Hematopoietic multipotent progenitor cell treated with erythropoietin and hydrocortisone succinate and interleukin-3 and kit ligand, for 4 days (in vitro differentiated cells): ENCODE results near the gene MAPK10.
A peak's percentile ranks its signal among the peaks of the same experiment; 100 is the strongest.

Experiments
- DNase-seq: peaks from one replicate; pipeline ENCODE4 v3.0.0-alpha.2; 2015

Gene MAPK10

DNA sequence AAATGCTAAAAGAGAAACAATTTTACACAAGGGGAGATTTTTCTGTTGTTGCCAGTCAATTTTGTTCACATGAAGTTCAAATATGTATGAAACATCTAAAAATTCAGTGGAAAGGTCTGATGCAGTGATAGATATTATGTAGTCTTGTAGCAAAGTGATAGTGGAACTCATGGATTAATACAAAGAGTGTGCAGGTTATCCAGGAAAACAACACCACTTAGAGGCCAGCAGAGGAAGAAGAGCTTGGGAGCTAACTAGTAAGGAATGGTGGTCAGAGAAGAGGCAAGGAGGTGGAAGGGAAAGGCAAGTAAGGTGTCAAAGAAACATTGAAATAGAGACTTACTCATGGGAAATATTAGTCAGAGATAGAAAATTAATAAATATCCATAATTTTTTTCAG is 395.6 kb downstream of the MAPK10 start:
- DNase-seq: no peak

DNA sequence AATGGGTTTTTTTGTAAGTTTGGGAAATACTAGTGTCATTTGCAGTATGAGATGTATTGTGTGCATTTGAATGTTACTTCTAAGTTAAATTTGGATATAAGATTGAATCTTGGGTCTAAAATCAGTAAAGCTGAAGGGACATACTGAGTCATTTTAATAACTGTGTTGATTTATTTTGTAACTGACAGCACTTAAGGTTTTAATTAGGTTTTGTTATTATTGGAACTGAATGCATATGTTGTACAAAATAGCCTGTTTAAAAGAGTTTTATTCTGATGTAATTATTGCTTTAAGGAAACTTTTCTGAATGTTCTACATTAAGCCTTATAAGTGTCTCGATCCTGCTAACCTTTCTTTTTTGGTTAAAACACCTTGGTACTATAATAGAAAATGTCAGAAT is 396.6 kb downstream of the MAPK10 start:
- no peak for DNase-seq

DNA sequence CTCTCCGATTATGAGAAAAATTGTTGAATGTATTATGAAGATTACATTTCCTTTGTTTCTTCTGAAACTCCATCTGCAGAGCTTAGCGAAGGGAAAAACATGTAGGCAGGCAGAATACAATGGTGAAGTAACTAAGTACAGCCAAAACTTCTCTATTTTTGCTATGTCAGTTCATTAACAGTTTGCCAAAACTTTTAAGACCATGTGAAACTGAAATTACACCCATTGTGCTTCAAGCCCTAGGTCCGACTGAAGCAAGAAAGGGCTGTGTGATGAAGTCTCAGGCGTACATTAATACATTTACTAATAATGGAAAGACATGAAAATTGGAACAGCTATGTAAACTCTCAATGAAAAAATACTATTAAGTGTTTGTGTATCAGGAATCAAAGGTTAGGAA is 398.0 kb downstream of the MAPK10 start:
- DNase-seq: no peak

DNA sequence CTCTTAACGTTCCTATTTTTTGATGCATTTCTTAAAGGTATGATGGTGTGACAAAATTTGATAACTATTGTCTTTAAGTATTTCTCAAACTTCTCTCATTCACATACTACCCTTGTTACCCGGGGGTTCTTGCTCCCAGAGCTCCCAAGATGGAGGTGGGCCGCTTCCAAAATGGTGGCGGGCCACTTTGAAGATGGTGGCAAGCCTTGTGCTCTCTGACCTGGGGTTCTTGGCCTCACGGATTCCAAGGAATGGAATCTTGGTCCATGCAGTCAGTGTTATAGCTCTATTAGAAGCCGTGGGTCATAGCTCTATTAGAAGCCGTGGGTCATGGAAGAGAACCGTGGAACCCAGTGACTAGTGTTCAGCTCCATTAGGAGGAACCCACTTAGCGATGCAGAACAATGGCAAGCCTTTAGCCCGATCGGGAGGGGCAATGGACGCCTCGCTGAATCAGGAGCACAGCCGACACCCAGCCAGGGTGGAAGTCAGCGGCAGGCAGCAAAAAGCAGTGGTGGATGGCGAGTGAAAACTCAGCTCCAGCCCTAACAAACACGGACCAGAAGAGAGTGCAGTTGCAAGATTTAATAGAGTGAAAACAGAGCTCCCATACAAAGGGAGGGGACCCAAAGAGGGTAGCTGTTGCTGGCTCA is 403.4 kb downstream of the MAPK10 start:
- DNase-seq: no peak

DNA sequence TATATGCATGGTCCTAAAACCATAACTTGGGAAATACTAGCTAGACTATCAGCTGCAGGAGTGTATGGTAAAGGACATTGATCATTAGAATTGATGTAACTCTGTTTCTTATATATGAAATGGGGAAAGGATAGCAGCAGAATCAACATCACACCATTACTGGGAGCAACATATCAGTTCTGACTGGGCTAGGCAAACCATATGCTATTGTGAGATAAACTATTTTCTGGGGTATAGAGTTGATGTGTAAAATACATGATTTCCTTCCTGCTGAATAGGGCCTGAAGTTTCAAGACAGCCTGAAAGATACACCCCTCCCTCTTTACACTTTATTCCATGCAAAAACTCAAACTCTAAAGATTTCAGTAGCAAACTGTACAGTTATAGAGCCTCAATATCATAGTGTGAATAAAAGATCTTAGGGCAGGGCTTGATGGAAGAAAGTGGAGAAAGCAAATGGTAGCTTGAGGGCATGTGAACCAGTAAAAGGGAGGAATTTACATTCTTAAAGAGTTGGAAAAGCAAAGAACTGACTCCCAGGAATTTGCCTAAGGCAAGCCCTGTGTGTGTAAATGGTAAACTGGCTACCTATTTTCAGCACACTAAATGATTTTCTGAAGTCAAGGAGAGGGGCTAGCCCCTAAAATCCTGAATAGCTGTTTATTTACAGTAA is 404.1 kb downstream of the MAPK10 start:
- peak; percentile 67 for DNase-seq

DNA sequence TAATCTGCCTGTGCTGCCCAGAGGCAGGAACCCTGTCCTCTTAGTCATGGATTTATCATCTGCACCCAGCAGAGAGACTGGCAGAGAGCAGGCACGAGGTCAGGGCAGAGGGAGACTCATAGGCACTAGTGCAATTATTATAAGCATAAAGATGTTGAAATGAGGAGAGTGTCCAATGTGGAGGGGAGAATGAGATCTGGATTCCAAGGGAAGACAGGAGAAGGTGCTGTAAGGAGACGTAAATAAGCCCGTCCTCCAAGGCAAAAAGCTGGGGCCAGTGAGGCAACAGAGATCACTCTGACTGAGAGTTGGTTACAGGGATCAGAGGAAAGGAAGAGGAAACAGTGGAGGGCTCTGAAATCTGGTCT is 406.2 kb downstream of the MAPK10 start:
- DNase-seq: peak; percentile 20

DNA sequence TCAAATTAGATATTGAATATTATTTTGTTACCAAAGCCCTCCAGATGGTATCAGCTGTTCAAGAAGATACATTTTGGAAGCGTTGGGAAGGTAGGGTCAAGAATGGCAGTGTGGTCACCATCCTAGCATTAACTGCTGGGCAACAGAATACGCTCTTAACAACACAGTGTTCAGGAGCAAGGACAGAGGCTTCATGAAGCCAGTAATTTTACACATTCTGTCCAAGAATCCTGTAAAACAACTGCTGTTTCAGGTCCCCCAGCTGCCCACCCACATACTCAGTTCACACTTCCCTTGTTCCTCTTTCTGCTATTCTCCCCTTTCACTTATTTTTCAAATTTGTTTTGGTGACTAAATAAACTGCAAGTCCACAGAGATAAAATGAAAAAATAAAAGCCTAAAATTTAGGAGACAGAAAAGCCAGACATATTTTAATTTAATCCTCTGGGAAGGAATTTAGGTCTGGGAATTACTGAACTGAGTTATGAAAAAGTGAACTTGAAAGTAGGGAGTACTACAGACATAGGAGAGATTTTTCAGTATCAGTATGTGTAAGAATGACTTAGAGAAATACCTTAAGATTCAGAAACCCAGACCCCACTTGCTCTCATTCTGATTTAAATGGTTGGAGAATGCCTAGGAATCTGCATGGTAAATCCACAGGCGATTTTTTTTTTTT is 406.7 kb downstream of the MAPK10 start:
- peak; percentile 18 for DNase-seq

DNA sequence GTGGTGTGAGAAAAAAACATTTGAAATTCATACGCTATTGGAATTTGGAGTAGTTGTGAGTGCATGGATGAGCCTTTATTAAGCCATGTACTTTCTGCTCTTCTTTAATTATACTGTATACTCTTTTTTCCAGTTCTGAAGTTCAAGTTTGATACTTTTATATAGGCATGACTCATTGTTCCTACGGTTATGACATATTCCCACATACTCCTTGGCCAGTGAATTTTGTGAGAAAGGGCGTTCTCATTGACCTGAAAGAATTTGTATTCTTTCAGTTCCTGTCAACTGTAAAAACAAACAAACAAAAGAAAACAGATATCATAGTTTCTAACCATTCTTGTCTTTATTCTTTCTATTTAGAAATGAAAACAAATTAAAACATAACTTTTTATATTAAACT is 407.3 kb downstream of the MAPK10 start:
- no peak for DNase-seq

DNA sequence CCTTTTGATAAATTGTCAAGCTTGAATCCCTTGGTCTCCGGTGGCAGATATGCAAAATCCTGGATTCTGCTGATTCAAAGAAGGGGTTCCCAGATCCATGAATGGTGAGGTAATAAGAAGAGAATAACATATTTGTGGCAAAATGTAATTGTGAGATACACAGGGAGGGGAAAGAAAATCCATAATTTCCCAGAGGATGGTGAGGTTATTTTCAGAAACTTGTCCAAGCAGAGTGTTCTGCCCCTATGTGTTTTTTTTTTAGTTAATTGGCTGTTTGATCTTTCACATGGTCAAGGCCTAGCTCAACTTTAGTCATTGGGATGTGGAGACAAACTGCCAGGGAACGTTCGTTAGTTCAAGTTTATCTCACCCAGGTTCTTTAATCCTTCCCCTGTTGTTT is 408.8 kb downstream of the MAPK10 start:
- no peak for DNase-seq

DNA sequence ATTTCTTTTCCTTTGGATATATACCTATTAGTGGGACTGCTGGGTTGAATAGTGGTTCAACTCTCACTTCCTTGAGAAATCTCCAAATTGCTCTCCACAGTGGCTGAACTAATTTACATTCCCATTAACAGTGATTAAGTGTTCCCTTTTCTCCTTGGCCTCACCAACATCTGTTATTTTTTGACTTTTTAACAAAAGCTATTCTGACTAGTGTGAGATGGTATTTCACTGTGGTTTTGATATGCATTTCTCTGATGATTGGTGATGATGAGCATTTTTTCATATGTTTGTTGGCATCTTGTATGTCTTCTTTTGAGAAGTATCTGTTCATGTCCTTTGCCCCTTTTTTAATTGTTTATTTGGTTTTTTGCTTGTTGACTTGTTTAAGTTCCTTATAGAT is 413.0 kb downstream of the MAPK10 start:
- no peak for DNase-seq

DNA sequence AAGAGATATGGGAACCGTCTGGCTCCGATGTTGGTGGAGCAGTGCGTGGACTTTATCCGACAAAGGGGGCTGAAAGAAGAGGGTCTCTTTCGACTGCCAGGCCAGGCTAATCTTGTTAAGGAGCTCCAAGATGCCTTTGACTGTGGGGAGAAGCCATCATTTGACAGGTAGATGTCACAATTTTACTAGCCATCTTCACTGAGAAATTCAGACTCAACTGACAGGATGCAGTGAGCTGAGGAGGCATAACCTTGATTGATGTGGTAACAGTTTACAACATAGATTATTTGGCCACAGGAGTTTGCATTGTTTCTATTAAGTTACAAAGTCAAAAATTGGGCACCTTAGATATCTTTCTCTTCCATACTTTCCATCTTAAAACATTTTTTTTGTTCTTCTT is 417.7 kb downstream of the MAPK10 start:
- no peak for DNase-seq

DNA sequence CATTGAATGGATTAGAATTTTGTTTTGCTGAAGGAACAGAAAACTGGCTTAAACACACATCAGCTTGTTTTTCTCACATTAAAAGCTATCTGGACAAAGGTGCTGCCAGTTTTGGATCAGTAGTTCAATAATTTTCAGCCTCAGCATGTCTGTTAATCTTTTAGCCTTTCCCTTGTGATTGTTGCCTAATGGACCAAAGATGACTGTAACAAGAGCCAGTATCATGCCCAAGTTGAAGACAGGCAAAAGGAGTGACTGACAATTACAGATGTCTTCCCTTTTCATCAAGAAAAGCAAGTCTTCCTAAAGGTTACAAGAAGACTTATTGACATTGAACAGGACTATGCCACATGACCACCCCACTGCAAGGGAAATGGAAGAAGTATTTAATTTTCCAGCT is 419.7 kb downstream of the MAPK10 start:
- no peak for DNase-seq
